ENCODE measurements around the gene BMERB1.
"Not testable (repeated sequence)": the region's sequence is repeated elsewhere in the genome, so short reads cannot be mapped to it uniquely, and the experiment has no call there.

BMERB1 gene

GRCh38 chr16:15464401-15465186, 30.2 kb downstream of the BMERB1 start:
- DNase-seq (ENCODE audit: low read depth), result no peak

- DNase-seq (ENCODE audit: low read depth), result no peak
These were observed 31.7 kb downstream of the BMERB1 start for GRCh38 chr16:15466131-15466530.

GRCh38 chr16:15466886-15467781, 32.7 kb downstream of the BMERB1 start:
- DNase-seq (ENCODE audit: low read depth), result no peak

- not testable (repeated sequence) for DNase-seq (ENCODE audit: low read depth)
These were observed 42.6 kb downstream of the BMERB1 start for GRCh38 chr16:15476971-15477370.

- no peak for DNase-seq (ENCODE audit: low read depth)
These were observed 43.4 kb downstream of the BMERB1 start for GRCh38 chr16:15477802-15478201.

- DNase-seq (ENCODE audit: low read depth), result no peak
These were observed 47.8 kb downstream of the BMERB1 start for GRCh38 chr16:15482068-15482747.

- DNase-seq (ENCODE audit: low read depth), result no peak
These were observed 48.4 kb downstream of the BMERB1 start for GRCh38 chr16:15482748-15483298.

GRCh38 chr16:15483857-15484256, 49.5 kb downstream of the BMERB1 start:
- no peak for DNase-seq (ENCODE audit: low read depth)

- DNase-seq (ENCODE audit: low read depth), result no peak
These were observed 50.3 kb downstream of the BMERB1 start for GRCh38 chr16:15484662-15485061.

GRCh38 chr16:15485175-15485574, 50.8 kb downstream of the BMERB1 start:
- no peak for DNase-seq (ENCODE audit: low read depth)

- no peak for DNase-seq (ENCODE audit: low read depth)
These were observed 52.3 kb downstream of the BMERB1 start for GRCh38 chr16:15486661-15487060.

- no peak for DNase-seq (ENCODE audit: low read depth)
These were observed 53.2 kb downstream of the BMERB1 start for GRCh38 chr16:15487336-15488284.

GRCh38 chr16:15489016-15489415, 54.6 kb downstream of the BMERB1 start:
- DNase-seq (ENCODE audit: low read depth), result no peak

GRCh38 chr16:15490123-15490711, 55.8 kb downstream of the BMERB1 start:
- DNase-seq (ENCODE audit: low read depth), result no peak

GRCh38 chr16:15491411-15491810, 57.0 kb downstream of the BMERB1 start:
- no peak for DNase-seq (ENCODE audit: low read depth)

GRCh38 chr16:15492091-15492740, 57.8 kb downstream of the BMERB1 start:
- no peak for DNase-seq (ENCODE audit: low read depth)

GRCh38 chr16:15493466-15494180, 59.2 kb downstream of the BMERB1 start:
- DNase-seq (ENCODE audit: low read depth), result no peak

- DNase-seq (ENCODE audit: low read depth), result no peak
These were observed 59.8 kb downstream of the BMERB1 start for GRCh38 chr16:15494236-15494635.

- DNase-seq (ENCODE audit: low read depth), result no peak
These were observed 61.5 kb downstream of the BMERB1 start for GRCh38 chr16:15495898-15496297.
